Parathyroid adenoma (tissue), 2 donors: ENCODE data around the gene ST3GAL3.

Experiments
- H2AFZ ChIP-seq: fragments of 300-600 bp; sonication (generic); one replicate; pipeline ENCODE4 v1.7.0; 2017; ENCODE audit warnings: antibody characterized with exemption, mild to moderate bottlenecking
- H3K27ac ChIP-seq: fragments of 300-600 bp; sonication (generic); one replicate; pipeline ENCODE4 v1.7.0; 2017
- H3K27me3 ChIP-seq: fragments of 300-600 bp; sonication (generic); one replicate; pipeline ENCODE4 v1.7.0; 2017; ENCODE audit warnings: low read length; ENCODE audit not compliant: control insufficient read depth, insufficient read depth
- H3K36me3 ChIP-seq: fragments of 300-600 bp; sonication (generic); one replicate; pipeline ENCODE4 v1.7.0; 2017; ENCODE audit warnings: low read length; ENCODE audit not compliant: control insufficient read depth, insufficient read depth
- H3K4me1 ChIP-seq: fragments of 300-600 bp; sonication (generic); one replicate; pipeline ENCODE4 v1.7.0; 2017; ENCODE audit warnings: control low read depth
- H3K4me2 ChIP-seq: fragments of 300-600 bp; sonication (generic); one replicate; pipeline ENCODE4 v1.7.0; 2017; ENCODE audit warnings: low read length
- H3K4me3 ChIP-seq: fragments of 300-600 bp; sonication (generic); one replicate; pipeline ENCODE4 v1.7.0; 2017; ENCODE audit warnings: low read depth, low read length
- H3K79me2 ChIP-seq: fragments of 300-600 bp; sonication (generic); one replicate; pipeline ENCODE4 v1.7.0; 2017; ENCODE audit warnings: control low read depth
- H3K9ac ChIP-seq: fragments of 300-600 bp; sonication (generic); one replicate; pipeline ENCODE4 v1.7.0; 2017; ENCODE audit warnings: mild to moderate bottlenecking
- H3K9me3 ChIP-seq: fragments of 300-600 bp; sonication (generic); one replicate; pipeline ENCODE4 v1.7.0; 2017; ENCODE audit warnings: low read length; ENCODE audit not compliant: control insufficient read depth
- TF ChIP-seq, protein P1 (sequence below): fragments of 300-600 bp; sonication (generic); IDR thresholded peaks from one replicate; pipeline ENCODE4 v1.7.0; 2017; ENCODE audit warnings: antibody characterized with exemption, mild to moderate bottlenecking
- donor health status: primary hyperparathyroidism.

ST3GAL3 gene

DNA sequence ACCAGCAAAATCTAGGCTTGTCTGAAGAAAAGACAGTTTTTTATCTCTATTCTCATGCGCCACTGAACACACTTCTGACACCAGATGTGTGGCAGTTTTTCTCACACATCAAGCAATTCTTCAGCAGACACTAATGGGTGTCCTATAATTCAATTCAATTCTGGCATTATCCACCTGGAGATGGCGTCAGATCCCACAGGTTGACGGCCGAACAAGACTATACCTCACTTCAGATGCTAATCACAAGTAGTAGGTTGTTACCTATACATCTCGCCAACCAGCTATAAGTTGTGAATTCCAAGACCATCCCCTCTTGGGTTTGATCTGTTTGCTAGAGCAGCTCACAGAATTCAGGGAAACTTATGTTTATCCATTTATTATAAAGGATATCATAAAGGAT, 136.3 kb downstream of the ST3GAL3 start:
- Histone ChIP-seq H3K27me3 (no peaks in the 10 kb centered on the region), H2AFZ (no peak overlapping the region), H3K36me3 (no peaks in the 10 kb centered on the region), H3K9me3 (no peaks in the 10 kb centered on the region), H3K4me1 (no peaks in the 10 kb centered on the region), H3K27ac (no peak overlapping the region), H3K9ac (no peak overlapping the region), H3K4me3 (no peak overlapping the region), H3K4me2 (no peak overlapping the region), H3K79me2 (no peaks in the 10 kb centered on the region)
- TF ChIP-seq, protein P1, sequence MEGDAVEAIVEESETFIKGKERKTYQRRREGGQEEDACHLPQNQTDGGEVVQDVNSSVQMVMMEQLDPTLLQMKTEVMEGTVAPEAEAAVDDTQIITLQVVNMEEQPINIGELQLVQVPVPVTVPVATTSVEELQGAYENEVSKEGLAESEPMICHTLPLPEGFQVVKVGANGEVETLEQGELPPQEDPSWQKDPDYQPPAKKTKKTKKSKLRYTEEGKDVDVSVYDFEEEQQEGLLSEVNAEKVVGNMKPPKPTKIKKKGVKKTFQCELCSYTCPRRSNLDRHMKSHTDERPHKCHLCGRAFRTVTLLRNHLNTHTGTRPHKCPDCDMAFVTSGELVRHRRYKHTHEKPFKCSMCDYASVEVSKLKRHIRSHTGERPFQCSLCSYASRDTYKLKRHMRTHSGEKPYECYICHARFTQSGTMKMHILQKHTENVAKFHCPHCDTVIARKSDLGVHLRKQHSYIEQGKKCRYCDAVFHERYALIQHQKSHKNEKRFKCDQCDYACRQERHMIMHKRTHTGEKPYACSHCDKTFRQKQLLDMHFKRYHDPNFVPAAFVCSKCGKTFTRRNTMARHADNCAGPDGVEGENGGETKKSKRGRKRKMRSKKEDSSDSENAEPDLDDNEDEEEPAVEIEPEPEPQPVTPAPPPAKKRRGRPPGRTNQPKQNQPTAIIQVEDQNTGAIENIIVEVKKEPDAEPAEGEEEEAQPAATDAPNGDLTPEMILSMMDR, result no peak

DNA sequence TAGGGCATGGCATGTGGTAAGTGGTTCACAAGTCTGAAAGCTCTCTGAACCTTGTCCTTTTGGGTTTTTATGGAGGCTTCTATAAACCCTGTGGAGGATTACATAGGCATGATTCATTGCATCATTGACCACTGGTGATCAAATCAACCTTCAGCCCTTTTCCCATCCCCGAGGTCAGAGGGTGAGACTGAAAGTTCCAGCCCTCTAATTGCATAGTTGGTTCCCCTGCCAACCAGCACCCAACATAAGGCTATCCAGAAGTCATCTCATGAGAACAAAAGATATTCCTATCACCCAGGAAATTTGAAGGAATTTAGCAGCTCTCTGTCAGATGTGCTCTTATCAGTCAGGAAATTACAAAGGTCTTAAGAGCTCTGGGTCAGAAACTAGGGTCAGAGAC, 136.8 kb downstream of the ST3GAL3 start:
- H3K27me3 ChIP-seq, result no peaks in the 10 kb centered on the region
- TF ChIP-seq, protein P1, result no peak

DNA sequence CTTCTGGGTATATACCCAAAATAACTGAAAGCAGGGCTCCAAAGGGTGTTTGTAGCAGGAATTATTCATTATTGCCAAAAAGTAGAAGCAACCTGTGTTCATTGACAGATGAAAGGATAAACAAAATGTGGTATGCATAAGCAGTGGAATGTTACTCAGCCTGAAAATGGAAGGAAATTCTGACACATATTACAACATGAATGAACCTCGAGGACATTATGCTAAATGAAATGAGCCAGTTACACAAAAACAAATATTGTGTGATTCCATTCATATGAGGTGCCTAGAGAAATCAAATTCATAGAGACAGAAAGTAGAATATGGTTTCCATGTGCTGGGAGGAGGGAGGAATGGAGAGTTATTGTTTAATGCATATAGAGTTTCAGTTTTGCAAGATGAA, 140.0 kb downstream of the ST3GAL3 start:
- H3K9ac ChIP-seq, result no peak overlapping the region
- H3K4me3 ChIP-seq, result no peak overlapping the region
- H3K27me3 ChIP-seq, result no peaks in the 10 kb centered on the region
- no peaks in the 10 kb centered on the region for H3K79me2 ChIP-seq
- no peak overlapping the region for H3K4me2 ChIP-seq
- H3K4me1 ChIP-seq, result no peaks in the 10 kb centered on the region
- H3K36me3 ChIP-seq, result no peaks in the 10 kb centered on the region
- no peaks in the 10 kb centered on the region for H3K9me3 ChIP-seq
- no peak overlapping the region for H2AFZ ChIP-seq
- TF ChIP-seq, protein P1, result no peak
- H3K27ac ChIP-seq, result no peak overlapping the region

More for the DNA sequence above, 136.8 kb downstream of the ST3GAL3 start:
- no peaks in the 10 kb centered on the region for H3K79me2 ChIP-seq
- no peaks in the 10 kb centered on the region for H3K4me1 ChIP-seq
- no peak overlapping the region for H3K4me3 ChIP-seq
- no peaks in the 10 kb centered on the region for H3K9me3 ChIP-seq
- no peak overlapping the region for H3K27ac ChIP-seq
- H2AFZ ChIP-seq, result no peak overlapping the region
- no peak overlapping the region for H3K4me2 ChIP-seq
- no peaks in the 10 kb centered on the region for H3K36me3 ChIP-seq
- H3K9ac ChIP-seq, result no peak overlapping the region

DNA sequence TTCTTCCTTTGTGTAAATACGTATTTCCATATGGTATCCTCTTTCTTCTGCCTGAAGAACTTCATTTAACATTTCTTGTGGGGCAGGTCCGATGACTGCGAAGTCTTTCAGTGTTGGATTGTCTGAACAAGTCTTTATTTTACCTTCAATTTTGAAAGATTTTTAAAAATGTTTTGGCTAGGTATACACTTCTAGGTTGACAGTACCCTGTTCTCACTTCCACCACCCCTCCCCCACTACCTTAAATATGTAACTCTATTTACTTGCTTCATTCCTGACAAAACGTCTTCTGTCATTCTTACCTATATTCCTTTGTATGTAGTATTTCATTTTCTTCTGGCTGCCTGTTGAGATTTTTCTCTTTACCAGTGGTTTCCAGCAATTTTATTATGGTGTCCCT, 140.5 kb downstream of the ST3GAL3 start:
- H3K4me3 ChIP-seq, result no peak overlapping the region
- H3K27ac ChIP-seq, result no peak overlapping the region
- H3K4me1 ChIP-seq, result no peaks in the 10 kb centered on the region
- no peaks in the 10 kb centered on the region for H3K79me2 ChIP-seq
- no peaks in the 10 kb centered on the region for H3K36me3 ChIP-seq
- H3K4me2 ChIP-seq, result no peak overlapping the region
- TF ChIP-seq, protein P1, result no peak
- H3K9ac ChIP-seq, result no peak overlapping the region
- no peaks in the 10 kb centered on the region for H3K9me3 ChIP-seq
- H3K27me3 ChIP-seq, result no peaks in the 10 kb centered on the region
- no peak overlapping the region for H2AFZ ChIP-seq

DNA sequence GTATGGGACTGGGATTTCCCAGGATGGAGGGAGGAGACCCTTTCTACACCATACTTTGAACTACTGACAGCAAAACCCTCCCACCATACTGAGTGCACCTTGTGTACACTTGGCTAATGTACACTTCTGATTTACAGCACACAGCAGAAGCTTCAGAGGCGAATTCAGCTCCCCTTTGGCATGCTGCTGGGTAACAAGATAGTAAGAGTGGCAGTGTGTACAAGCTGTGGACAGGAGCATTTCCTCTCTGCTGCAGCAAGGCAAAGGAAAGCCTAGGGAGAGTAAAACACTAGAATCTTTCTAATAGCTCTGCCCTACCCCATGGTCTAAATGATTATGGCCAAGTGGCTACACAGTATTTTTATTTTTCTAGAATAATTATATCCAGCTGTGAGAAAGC, 142.3 kb downstream of the ST3GAL3 start:
- Histone ChIP-seq H3K4me1 (no peaks in the 10 kb centered on the region), H2AFZ (no peak overlapping the region), H3K27me3 (no peaks in the 10 kb centered on the region), H3K4me3 (no peak overlapping the region), H3K36me3 (no peaks in the 10 kb centered on the region), H3K9me3 (no peaks in the 10 kb centered on the region), H3K9ac (no peak overlapping the region), H3K27ac (no peak overlapping the region), H3K4me2 (no peak overlapping the region), H3K79me2 (no peaks in the 10 kb centered on the region)
- TF ChIP-seq, protein P1, result no peak
